ENCODE measurements around the gene NODAL.

The NODAL gene

GRCh38 chr10:70462349-70462984 is 21.0 kb upstream of the NODAL start:
- DNase-seq = no peak

GRCh38 chr10:70461397-70462348 is 20.2 kb upstream of the NODAL start:
- DNase-seq = peak; percentile 53 to 69 (median 66)

GRCh38 chr10:70459774-70460490 is 18.5 kb upstream of the NODAL start:
- DNase-seq = no peak

- DNase-seq = peak; percentile 40 to 52 (median 50)
Measured at GRCh38 chr10:70459061-70459773, 17.7 kb upstream of the NODAL start.

- DNase-seq = peak; percentile 86 to 93 (median 93)
Measured at GRCh38 chr10:70458329-70459060, 17.0 kb upstream of the NODAL start.

GRCh38 chr10:70457759-70458305 is 16.4 kb upstream of the NODAL start:
- DNase-seq = peak; percentile 57 to 60 (median 58)

- no peak for DNase-seq
Measured at GRCh38 chr10:70456164-70456563, 14.7 kb upstream of the NODAL start.

- no peak for DNase-seq
Measured at GRCh38 chr10:70455213-70455630, 13.7 kb upstream of the NODAL start.

GRCh38 chr10:70448236-70448635 is 6.8 kb upstream of the NODAL start:
- no peak for DNase-seq

GRCh38 chr10:70445718-70446657 is 4.5 kb upstream of the NODAL start:
- no peak for DNase-seq

- no peak for DNase-seq
Measured at GRCh38 chr10:70444744-70445143, 3.3 kb upstream of the NODAL start.

- DNase-seq = no peak
Measured at GRCh38 chr10:70442332-70442988, 979 bp upstream of the NODAL start.

- DNase-seq = no peak
Measured at GRCh38 chr10:70441895-70442309, 421 bp upstream of the NODAL start.

- DNase-seq = peak in 1 of 3 donors; percentile 12
Measured at GRCh38 chr10:70440296-70441160, 953 bp downstream of the NODAL start.

GRCh38 chr10:70437721-70438120 is 3.8 kb downstream of the NODAL start:
- no peak for DNase-seq

GRCh38 chr10:70435241-70436085 is 6.0 kb downstream of the NODAL start:
- no peak for DNase-seq

GRCh38 chr10:70433581-70434280 is 7.8 kb downstream of the NODAL start:
- DNase-seq = no peak

Data from suppressor macrophage treated with lipopolysaccharide for 1 hour (primary cell).